B cell (primary cell): ENCODE data around the gene PCDHGC3.

Experiments used
- EZH2 ChIP-seq: IDR thresholded peaks from 2 replicates; pipeline ENCODE4 v1.6.1; 2012; ENCODE audit warnings: borderline replicate concordance, low read depth, mild to moderate bottlenecking, moderate library complexity, low read length; ENCODE audit not compliant: insufficient read depth, poor library complexity, severe bottlenecking
- TF ChIP-seq, protein P1 (sequence below): fragments of 200-600 bp; IDR thresholded peaks from one replicate; pipeline ENCODE4 v1.8.0; 2022; ENCODE audit warnings: antibody characterized with exemption, mild to moderate bottlenecking

DNA sequence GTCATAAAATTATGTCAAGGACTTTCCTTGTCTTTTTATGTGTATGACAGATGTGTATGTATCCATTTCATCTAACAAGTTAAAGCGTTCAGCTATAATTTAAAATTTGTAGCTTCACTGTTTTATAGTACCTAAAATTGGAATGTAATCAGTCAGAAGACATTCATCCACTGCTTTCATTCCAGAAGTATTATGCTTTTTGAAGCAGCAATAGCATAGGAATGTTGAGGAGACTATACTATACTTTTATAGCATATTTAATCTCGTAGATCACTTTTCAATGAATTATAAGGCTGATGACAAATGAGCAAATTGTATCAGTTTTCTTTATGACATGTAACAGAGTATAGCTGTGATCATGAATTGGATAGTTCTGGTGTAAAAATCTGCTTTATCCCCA, 38.5 kb upstream of the PCDHGC3 start:
- TF ChIP-seq, protein P1, sequence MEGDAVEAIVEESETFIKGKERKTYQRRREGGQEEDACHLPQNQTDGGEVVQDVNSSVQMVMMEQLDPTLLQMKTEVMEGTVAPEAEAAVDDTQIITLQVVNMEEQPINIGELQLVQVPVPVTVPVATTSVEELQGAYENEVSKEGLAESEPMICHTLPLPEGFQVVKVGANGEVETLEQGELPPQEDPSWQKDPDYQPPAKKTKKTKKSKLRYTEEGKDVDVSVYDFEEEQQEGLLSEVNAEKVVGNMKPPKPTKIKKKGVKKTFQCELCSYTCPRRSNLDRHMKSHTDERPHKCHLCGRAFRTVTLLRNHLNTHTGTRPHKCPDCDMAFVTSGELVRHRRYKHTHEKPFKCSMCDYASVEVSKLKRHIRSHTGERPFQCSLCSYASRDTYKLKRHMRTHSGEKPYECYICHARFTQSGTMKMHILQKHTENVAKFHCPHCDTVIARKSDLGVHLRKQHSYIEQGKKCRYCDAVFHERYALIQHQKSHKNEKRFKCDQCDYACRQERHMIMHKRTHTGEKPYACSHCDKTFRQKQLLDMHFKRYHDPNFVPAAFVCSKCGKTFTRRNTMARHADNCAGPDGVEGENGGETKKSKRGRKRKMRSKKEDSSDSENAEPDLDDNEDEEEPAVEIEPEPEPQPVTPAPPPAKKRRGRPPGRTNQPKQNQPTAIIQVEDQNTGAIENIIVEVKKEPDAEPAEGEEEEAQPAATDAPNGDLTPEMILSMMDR, result no peak
- TF ChIP-seq EZH2, result no peak
